Measurements from ENCODE around the gene IGFL2. TPM values are rescaled to one million over a fixed set of nuclear protein-coding genes. Genes with fewer than 3 reads are reported as not detected.

IGFL2 gene
- total RNA-seq, 4 donors from 2014 or later = 0.61 TPM; not detected in 3

GRCh38 chr19:46209472-46209871 is 61.4 kb downstream of the IGFL2 start:
- intact Hi-C loops (cut with DNase I; ENCODE audit: low total_unique reads) = loop anchor here (10.0 kb wide), 1 partner anchor 45 kb away; no protein-coding TSS in a partner anchor
- Histone ChIP-seq H3K27me3 (no peaks in the 10 kb centered on the region), H3K4me1 (no peaks in the 10 kb centered on the region), H3K4me3 (no peak overlapping the region), H3K27ac (no peak overlapping the region), H3K9me3 (no peaks in the 10 kb centered on the region), H3K36me3 (no peaks in the 10 kb centered on the region)
- no peak for TF ChIP-seq CTCF (IDR thresholded peaks at IDR 0.05)
- no peak for TF ChIP-seq POLR2A (IDR thresholded peaks at IDR 0.05)
- no peak for DNase-seq

- H3K4me3 ChIP-seq = no peak overlapping the region
These were observed 62.6 kb downstream of the IGFL2 start for GRCh38 chr19:46210669-46211068.

More at GRCh38 chr19:46210669-46211068, 62.6 kb downstream of the IGFL2 start:
- Histone ChIP-seq H3K27me3 (no peaks in the 10 kb centered on the region), H3K4me1 (no peaks in the 10 kb centered on the region), H3K36me3 (no peaks in the 10 kb centered on the region), H3K9me3 (no peaks in the 10 kb centered on the region), H3K27ac (no peak overlapping the region)
- intact Hi-C loops (cut with DNase I; ENCODE audit: low total_unique reads) = no loop called here
- DNase-seq = no peak
- no peak for TF ChIP-seq POLR2A (IDR thresholded peaks at IDR 0.05)
- TF ChIP-seq CTCF (IDR thresholded peaks at IDR 0.05) = no peak

Other genes starting within 250 kb of the IGFL2 start
- gene MYPOP, start 245.6 kb upstream of the IGFL2 start, total RNA-seq = 10 to 100 TPM in 1 of 4 donors, 1 to 10 TPM in 2, under 1 TPM in 1; 0.62 to 13.2 (median 2.8) TPM
- gene NANOS2, start 233.5 kb upstream of the IGFL2 start, total RNA-seq = not detected
- 10 to 100 TPM in 1 of 4 donors, 1 to 10 TPM in 3; 1.5 to 17.6 (median 2.4) TPM for gene NOVA2, start 174.4 kb upstream of the IGFL2 start, total RNA-seq
- 10 to 100 TPM in 2 of 4 donors, 1 to 10 TPM in 2; 1.2 to 21.5 (median 10.1) TPM for gene CCDC61, start 152.8 kb upstream of the IGFL2 start, total RNA-seq
- not detected for gene PGLYRP1, start 125.2 kb upstream of the IGFL2 start, total RNA-seq
- not detected for gene IGFL4, start 107.2 kb upstream of the IGFL2 start, total RNA-seq
- not detected for gene IGFL3, start 23.6 kb upstream of the IGFL2 start, total RNA-seq
- gene IGFL1, start 81.5 kb downstream of the IGFL2 start, total RNA-seq = not detected
- gene HIF3A, start 148.8 kb downstream of the IGFL2 start, total RNA-seq = 100 to 1,000 TPM in 2 of 4 donors, 10 to 100 TPM in 2; 21.5 to 212 (median 103) TPM
- 10 to 100 TPM; 26.1 to 92.3 (median 62.5) TPM for gene PPP5C, start 198.8 kb downstream of the IGFL2 start, total RNA-seq